CD4-positive, alpha-beta T cell treated with Interleukin-17A for 1 hour (primary cell): ENCODE measurements around the gene SOWAHB.

ENCODE experiments used
- DNase-seq: peaks from one replicate; pipeline ENCODE4 v3.0.0-alpha.2; 2020

The SOWAHB gene

DNA sequence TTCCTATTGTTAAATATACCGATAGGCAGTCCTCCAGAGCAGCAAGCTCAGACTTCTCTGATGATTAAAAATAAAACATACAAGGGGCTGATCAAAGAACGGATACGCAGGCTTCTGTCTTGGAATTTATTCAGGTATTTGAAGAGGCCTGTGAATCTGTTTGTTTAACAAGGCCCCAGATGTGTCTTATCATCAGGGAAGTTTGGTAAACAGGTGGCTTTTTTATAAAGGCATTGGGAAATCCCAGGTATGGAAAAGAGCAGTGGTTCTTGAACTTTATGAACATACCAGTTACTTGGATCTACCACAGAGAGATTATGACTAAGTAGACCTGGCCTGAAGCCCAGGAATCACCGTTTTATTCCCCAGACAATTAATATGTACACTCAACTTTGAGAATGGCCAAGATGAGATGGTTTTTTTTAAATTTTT, 47.9 kb downstream of the SOWAHB start:
- no peak for DNase-seq
